Fibroblast of upper back skin (primary cell): ENCODE data around the gene CACNA1I.

Experiments used
- DNase-seq: peaks from one replicate; pipeline ENCODE4 v3.0.0-alpha.2; 2013

Gene CACNA1I

DNA sequence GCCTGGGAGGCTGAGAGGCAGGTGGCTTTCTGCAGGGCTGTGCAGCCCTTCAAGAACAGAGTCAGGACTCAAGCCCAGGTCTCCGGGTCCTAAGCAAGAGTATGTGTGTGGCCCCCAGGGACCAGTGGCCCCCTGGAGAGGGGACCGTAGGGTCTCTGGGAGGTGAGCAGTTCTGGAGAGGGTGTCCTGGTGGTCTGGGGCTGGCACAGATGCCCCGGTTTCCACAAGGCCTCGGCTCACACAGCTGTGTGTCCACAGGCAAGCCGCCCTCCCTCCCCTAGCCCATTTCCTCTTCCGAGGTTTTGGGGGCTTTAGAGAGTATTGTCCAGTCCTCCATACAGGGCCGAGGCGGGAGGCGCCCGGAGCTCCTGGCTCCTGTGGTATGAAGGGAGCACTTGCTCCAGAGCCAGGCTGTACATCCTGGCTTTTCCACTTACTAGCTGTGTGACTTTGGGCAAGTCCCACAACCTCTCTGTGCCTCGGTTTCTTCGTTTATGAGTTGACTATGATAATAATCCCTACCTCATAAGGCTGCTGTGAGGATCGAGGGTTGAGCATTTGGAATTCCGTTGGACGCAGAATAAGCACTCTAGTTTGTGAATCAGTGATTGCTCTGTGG is 34.6 kb upstream of the CACNA1I start:
- DNase-seq, result no peak

GRCh38 chr22:39536711-39537110 is 33.8 kb upstream of the CACNA1I start:
- DNase-seq, result no peak

DNA sequence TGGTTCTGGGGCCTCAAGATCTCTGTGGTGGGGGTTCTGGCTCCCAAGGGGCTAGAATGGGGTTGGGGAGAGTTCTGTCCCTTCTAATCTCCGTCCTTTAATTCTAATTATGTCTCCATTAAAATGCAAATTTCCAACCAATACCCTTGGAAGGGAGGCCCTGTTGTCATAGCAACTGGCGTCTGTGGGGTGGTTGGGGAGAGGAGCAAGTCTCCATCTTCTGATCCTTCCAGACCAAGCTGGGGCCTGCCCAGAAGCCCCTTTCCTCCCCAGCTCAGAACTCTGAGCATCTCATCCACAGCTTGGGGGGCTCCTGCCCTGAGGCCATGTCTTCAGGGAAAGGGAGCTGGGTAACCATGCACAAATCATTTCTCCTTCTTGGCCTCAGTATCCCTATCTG is 32.6 kb upstream of the CACNA1I start:
- DNase-seq, result no peak

DNA sequence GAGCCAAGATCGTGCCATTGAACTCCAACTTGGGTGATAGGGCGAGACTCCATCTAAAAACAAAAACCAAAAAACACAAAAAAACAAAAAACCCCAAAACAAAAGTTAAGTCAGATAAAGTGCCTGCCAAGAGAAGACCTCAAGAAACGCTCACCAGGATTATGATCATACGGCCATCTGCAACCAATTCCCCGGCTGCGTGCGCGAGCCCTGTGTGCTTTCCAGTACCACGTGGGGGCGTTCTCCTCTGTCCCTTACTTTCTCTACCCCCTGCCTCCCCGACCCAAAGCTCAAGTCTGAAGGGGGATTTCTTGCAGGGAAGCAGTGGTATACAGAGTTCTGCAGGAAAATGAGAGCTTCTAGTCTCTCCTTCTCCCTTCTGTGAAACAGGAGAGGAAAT is 27.5 kb upstream of the CACNA1I start:
- DNase-seq, result no peak

DNA sequence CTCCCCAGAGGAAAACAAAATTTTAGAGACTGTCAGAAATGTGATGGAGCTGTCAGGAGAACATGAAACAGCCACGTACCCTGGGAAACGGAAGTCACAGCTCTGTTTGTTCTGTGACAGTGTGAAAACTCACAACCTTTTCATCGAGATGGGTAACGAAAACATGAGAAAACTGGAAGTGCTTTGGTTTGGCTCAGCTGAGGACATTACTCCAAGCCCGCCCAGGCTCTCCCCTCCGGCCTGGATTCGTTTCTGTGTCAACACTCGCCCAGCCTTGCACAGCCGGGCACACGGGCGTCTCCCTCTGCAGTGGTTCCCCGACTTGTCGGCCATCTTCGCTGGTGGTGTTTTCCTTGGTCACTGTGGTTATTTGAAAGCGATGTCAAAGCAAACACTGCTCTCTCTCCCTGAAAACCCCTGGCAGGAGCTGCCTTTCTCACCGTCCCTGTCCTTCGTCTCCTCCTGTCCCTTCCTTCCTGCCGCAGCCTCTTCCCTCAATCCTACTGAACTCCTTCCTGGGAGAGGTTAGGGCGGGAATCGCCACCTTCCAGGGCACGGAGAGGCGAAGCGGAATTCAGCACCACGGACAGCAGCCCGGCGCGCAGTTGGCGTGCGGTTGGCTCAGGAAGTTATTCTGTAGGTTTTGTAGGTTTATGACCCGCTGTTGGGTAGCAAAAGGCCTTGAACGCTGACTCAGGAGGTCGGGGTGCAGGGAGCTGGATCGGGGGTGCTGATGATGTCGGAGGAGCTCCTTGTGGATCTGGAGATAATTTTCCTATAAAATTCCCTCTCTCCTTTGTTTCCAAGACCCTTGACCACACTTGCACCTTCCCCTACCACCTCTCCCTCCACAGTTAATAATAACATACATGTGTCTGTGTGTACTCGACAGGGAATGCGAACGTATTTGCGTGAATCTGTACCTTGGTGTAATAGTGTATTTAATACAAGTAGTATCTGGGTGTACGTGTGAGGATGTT is 24.9 kb upstream of the CACNA1I start:
- DNase-seq, result peak; percentile 39

DNA sequence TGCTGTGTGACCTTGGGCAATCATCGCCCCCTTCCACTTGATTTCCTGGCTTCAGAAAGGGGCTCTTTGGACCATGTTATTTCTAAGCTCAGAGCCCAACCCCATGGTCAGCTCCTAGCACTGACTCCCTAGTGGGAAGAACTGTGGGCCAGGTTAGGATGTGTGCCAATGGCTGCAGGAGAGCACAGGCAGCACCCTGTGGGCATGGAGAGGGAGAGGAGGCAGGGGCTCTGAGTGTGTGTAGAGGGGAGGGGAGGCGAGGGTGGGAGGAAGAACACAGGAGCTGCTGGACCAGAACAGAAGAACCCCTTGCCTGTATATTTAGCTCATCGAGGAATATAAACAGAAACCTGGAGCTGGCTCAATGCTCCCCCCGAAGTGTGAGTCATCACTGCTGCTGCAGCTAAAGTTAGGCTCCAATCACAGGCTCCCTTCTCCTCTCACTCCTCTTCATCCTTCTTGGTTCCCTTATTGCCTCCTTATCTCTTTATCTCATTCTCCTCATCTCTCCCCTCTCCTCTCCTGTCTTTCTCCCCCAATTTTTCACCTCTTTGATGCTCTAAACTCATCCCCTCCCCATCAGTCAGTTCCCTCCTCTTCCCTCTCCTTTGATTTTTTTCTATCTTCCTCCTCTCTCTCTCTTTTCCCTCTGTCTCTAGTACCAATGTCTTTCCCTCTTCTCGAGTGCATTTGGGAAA is 23.5 kb upstream of the CACNA1I start:
- peak; percentile 24 for DNase-seq

DNA sequence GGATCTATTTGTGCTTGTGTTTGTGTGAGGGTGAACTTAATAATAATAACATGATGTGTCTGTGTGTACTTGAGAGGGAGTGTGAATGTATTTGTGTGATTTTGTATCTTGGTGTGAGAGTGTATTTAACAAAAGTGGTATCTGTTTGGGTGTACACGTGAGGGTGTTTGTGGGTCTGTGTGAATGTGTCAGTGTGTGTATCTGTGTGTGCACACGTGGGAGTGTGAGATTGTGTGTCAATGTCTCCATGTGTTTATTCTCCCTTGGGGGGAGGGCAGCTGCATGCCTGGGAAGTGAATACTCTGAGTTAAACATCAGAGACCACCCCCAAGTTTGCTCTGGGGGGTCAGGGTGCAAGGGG is 23.0 kb upstream of the CACNA1I start:
- no peak for DNase-seq

GRCh38 chr22:39553429-39553828 is 17.1 kb upstream of the CACNA1I start:
- no peak for DNase-seq

GRCh38 chr22:39554151-39554550 is 16.4 kb upstream of the CACNA1I start:
- no peak for DNase-seq

GRCh38 chr22:39556970-39557841 is 13.3 kb upstream of the CACNA1I start:
- DNase-seq, result peak; percentile 17

DNA sequence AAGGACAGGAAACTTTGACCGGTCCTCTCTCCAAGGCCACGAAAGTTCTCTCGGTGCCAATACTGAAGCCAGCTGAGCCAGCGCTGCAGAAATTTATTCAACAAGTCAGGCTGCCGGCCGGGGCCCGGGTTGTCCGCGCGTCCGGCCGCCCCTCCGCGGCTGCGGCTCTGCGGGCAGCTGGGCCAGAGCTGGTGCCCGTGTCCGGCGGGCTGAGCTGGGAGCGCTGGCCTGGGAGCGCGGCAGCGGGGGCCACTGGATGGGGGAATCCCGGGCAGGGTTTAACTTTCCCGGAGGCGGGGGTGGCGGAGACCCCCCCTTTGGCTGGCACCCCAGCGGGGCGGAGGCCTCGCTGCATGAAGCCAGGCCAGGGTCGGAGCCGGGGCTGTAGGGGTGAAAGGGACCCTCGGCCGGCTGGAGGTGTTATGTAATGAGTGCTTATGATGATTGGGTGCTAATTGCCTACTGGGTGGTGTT is 12.3 kb upstream of the CACNA1I start:
- no peak for DNase-seq

GRCh38 chr22:39558950-39559349 is 11.6 kb upstream of the CACNA1I start:
- no peak for DNase-seq

DNA sequence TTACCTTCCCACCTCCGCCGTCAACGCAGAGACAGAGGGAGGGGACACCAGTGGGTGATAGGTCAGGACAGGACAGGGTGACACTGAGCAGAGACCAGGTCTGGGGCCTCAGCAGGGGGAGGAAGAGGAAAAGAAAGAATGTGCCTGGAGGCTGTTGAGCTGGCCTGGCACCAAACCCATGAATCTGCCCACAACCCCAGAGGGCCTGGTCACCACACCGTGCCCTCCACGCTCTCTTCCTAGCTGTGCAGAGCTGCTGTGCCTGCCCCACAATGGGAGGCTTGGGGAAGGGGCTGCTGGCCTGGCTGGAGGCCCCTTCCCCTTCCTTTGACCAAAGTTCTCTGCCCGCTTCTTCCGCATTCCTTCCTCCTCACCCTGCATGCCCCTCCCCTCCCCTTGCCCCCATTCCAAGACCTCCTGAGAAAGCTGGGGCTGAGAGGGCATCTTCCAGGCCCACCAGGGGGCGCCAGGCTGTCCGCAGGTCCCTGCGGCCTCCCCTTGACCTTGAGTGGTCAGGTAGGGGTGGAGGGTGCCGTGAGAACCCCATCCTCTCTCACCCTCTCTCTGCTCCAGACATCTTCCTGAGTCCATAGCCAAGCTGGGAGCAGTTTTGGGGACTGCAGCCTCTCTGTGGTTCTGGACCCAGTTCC is 11.0 kb upstream of the CACNA1I start:
- DNase-seq, result no peak

GRCh38 chr22:39560127-39560526 is 10.4 kb upstream of the CACNA1I start:
- DNase-seq, result no peak

DNA sequence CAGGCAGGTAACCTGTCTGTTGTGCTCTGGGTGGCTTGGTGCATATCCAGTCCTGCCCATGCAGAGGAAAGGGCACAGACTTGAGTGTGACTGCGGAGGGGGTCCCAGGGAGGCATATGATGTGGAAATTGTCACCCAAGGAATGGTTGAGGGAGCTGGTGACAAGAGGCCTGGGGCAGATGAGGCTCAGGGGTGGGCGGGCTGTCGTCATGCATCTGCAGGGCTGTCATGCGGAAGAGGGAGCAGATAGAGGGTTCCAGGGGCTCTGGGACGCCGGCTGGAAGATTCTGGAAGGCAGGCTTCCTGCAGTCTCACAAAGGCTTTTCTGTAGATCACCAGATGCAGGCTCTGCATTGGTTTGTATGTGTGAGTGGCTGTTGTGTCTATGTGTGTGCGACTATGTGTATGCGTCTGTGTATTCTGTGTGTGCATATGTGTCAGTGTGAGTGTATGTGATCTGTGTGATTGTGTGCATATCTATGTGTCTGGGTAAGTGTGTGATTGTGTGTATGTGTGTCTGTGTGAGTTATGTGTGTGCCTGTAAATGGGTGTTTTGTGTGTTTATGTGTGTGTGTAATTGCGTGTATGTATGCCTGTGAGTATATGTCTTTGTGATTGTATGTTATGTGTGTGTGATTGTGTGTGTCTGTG is 7.6 kb upstream of the CACNA1I start:
- DNase-seq, result no peak

GRCh38 chr22:39563571-39564428 is 6.8 kb upstream of the CACNA1I start:
- no peak for DNase-seq

- no peak for DNase-seq
Observed at GRCh38 chr22:39565414-39565944, 5.1 kb upstream of the CACNA1I start.

- no peak for DNase-seq
Observed at GRCh38 chr22:39567135-39567946, 3.2 kb upstream of the CACNA1I start.

- no peak for DNase-seq
Observed at GRCh38 chr22:39568278-39568981, 2.1 kb upstream of the CACNA1I start.
